ENCODE data around the gene BEAN1.

The BEAN1 gene

DNA sequence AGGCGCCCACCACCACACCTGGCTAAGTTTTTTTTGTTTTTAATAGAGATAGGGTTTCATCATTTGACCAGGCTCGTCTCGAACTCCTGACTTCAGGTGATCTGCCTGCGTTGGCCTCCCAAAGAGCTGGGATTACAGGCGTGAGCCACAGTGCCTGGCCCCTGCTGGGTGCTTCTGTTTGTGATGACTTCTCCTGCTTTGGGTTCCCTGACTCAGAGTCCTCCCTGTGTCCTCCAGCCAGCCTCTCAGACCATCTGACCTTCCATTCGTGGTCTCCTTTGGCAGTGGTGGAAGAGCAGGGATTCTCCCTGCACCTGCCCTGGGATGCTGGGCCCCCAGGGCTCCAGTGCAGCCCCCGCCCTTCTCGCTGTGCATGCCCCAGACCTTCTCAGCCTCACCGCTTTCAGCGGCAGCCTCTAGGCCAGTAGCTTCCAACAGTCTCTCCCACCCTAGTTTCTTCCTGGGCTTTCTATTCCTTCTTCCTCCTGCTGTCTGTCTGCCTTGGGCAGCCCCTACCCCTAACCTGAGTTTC lies 13.2 kb downstream of the BEAN1 start:
- TF ChIP-seq, protein P1, sequence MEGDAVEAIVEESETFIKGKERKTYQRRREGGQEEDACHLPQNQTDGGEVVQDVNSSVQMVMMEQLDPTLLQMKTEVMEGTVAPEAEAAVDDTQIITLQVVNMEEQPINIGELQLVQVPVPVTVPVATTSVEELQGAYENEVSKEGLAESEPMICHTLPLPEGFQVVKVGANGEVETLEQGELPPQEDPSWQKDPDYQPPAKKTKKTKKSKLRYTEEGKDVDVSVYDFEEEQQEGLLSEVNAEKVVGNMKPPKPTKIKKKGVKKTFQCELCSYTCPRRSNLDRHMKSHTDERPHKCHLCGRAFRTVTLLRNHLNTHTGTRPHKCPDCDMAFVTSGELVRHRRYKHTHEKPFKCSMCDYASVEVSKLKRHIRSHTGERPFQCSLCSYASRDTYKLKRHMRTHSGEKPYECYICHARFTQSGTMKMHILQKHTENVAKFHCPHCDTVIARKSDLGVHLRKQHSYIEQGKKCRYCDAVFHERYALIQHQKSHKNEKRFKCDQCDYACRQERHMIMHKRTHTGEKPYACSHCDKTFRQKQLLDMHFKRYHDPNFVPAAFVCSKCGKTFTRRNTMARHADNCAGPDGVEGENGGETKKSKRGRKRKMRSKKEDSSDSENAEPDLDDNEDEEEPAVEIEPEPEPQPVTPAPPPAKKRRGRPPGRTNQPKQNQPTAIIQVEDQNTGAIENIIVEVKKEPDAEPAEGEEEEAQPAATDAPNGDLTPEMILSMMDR (conservative IDR thresholded peaks at IDR 0.05): no peak
- no peak overlapping the region for H3K27ac ChIP-seq

DNA sequence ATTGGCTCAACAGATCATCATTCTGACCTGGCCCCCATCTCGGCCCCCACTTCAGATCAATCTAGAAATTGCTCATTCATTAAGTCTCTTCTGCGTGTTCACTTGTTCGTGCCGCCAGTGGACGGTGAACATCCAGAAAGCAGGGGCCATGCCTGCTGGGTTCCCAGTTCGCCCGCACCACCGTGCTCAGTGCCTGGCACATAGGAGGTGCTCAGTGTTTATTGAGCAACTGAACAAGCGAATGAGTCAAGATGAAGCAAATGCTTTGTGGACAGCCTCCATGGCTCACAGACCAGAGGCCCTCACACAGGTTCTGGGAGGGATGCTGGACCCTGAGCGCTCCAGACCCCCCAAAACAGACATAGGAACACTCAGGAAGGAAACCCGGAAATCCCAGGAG lies 13.9 kb downstream of the BEAN1 start:
- TF ChIP-seq, protein P1 (conservative IDR thresholded peaks at IDR 0.05): no peak

DNA sequence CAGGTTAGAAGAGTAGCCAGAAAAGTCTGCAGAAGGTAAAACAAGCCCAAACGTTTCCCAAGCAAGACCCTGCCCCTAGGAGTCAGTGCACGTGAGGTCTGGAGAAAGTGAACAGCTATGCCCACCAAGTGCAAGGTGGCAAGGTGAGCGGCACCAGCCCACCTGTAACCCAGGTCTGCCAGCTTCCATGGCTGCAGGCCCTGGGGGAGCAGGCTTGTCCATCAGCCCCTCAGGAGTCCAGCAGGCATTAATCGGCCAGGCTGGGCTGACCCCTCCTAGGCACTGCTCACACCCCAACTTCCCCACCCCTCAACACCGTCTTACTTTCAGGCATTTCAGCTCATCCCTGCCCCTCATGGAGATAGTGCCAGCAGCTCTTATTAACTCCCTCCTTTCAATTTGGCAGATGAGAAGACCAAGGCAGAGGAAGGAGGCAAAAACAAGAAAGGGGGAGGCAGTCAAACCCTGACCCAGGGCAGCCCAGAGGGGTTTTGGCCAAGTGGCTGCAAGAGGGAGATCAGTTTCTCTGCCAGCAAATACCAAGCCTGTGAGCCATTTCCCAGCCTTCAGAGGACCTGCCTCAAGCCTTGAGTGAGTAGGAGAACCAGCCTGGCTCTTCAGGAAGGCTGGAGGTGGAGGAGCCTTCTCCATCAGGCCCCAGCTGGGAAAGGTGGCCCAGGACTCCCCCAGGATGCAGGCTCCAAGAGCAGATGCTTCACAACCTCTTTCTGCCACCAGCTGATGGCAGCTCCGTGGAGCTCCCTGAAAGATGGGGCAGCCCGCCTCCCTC lies 14.7 kb downstream of the BEAN1 start:
- TF ChIP-seq, protein P1 (conservative IDR thresholded peaks at IDR 0.05): no peak
- H3K27ac ChIP-seq: no peak overlapping the region

More for the DNA sequence above, 13.9 kb downstream of the BEAN1 start:
- no peak overlapping the region for H3K27ac ChIP-seq

DNA sequence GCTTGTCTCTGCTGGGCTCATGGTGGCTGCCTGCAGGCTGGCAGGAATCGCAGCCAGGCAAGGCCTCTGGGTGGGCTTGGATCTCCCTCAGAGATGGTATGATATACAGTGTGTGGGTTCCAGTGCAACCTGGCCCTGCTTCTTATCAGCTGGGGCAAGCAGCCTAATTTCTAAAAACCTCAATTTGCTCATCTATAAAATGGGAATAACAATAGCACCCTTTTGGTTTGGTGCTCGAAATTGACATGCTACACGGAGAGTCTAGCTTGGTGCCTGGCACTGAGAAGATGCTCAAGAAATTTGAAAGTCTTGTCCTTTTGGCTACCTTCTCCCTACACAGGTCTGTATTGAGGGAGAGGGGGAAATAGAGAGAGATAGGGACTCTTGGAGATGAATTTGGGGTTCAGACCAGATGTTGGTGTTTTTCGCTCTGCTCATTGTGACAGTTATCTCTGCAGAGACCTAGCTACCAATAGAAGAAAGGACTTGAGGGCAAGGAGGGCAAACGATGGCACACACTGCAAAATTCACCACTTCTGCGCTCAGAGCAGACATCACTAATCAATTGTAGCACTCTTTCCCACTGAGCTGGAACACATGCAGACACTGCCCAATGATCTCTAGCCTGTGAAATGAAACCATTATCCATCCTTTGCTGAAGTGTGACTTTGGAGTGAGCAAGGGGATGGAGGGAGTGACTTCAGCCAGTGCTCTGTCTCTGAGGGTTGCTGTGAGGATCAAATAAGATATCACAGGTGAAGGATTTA lies 15.6 kb downstream of the BEAN1 start:
- H3K27ac ChIP-seq: no peak overlapping the region
- TF ChIP-seq, protein P1 (conservative IDR thresholded peaks at IDR 0.05): no peak

DNA sequence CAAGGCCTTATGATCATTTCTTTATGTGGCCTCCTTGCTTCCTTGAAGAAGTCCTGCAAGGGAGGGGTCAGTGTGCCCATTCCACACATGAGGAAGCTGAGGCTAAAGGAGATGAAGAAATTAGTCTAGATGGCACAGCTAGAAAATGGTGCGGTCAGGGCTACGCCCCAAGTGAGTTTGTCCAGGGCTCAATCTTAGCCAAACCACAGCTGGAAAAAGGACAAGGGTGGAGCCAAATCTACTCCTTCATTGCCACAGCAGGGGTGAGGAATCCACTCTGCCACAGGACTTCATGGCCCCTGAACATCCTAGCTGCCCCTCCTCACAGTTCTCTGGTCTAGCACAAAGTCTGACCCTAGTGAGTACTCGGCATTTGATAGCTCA lies 16.2 kb downstream of the BEAN1 start:
- TF ChIP-seq, protein P1 (conservative IDR thresholded peaks at IDR 0.05): no peak
- H3K27ac ChIP-seq: no peak overlapping the region

DNA sequence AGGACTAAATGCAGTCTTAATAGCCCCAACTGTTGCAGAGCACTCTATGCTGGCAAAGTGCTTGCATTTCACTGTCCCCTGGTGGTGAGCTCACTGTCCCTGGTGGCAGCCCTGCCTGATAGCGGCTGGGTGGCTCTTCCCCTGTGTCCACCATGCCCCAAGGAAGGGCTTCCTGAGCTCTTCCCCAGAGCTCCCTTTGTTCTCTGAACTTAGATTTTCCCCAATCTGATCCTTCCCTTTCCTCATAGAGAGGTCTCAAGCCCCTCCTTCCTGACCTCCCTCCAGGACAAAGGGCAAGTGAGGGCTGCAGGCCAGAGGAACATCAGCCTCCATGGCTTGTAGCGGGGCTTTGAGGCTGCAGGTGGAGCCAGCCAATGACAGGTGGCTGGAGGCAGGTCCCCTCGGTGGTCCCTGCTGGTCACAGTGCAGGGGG lies 17.0 kb downstream of the BEAN1 start:
- H3K27ac ChIP-seq: no peak overlapping the region
- TF ChIP-seq, protein P1 (conservative IDR thresholded peaks at IDR 0.05): no peak

DNA sequence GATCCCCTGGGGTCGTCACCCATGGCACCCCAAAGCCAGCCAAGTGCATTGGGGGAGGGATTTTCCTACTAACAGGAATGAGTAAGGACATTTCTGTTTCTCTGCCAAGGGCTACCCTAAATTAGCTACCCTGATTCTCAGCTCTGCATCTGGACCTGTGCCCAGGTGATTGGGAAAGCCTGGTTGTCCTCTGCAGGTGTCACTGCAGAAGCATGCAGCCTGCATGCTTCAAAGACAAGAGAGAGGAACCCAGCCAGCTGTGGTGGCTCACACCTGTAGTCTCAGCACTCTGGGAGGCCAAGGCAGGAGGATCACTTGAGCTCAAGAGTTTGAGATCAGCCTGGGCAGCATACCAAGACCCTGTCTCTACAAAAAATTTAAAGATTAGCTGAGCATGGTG lies 19.6 kb downstream of the BEAN1 start:
- H3K27ac ChIP-seq: no peak overlapping the region
- TF ChIP-seq, protein P1 (conservative IDR thresholded peaks at IDR 0.05): no peak
